Prostate gland (tissue), 2 donors: ENCODE results near the gene MYADML2. TPM values are rescaled to one million over a fixed set of nuclear protein-coding genes. Genes with fewer than 3 reads are reported as not detected.
A peak's percentile ranks its signal among the peaks of the same experiment; 100 is the strongest.

Source experiments
- DNase-seq: peaks from one replicate; pipeline ENCODE4 v3.0.0-alpha.2; 2019; ENCODE audit warnings: low spot score
- H3K27ac ChIP-seq, 2 donors: fragments of 200-600 bp; sonication (generic); 2 replicates each; pipeline ENCODE4 v1.5.1; 2017 to 2019
- H3K27me3 ChIP-seq: fragments of 200-600 bp; sonication (generic); replicated peaks from 2 replicates; pipeline ENCODE4 v1.5.1; 2019; ENCODE audit not compliant: insufficient read depth
- H3K36me3 ChIP-seq, 2 donors: fragments of 200-600 bp; sonication (generic); 1 replicate in 1 of 2; 2 replicates in 1 of 2; pipeline versions ENCODE4 v1.5.1 to v1.8.1; 2017 to 2019
- H3K4me1 ChIP-seq: fragments of 200-600 bp; sonication (generic); replicated peaks from 2 replicates; pipeline ENCODE4 v1.5.1; 2019
- H3K4me3 ChIP-seq, 2 donors: fragments of 200-600 bp; sonication (generic); 2 replicates each; pipeline ENCODE4 v1.5.1; 2017 to 2019
- H3K9me3 ChIP-seq: fragments of 200-600 bp; sonication (generic); 2 replicates; pipeline ENCODE4 v1.5.1; 2017
- POLR2A ChIP-seq: fragments of 450-650 bp; IDR thresholded peaks from one replicate; pipeline ENCODE4 v1.6.1; 2016; ENCODE audit warnings: antibody characterized with exemption, mild to moderate bottlenecking
- POLR2AphosphoS5 ChIP-seq: sonication (generic); formaldehyde crosslinking; IDR thresholded peaks from one replicate; pipeline ENCODE4 v1.6.1; 2017; ENCODE audit warnings: antibody characterized with exemption
- WGBS: methylation state at CpG from one replicate; pipeline ENCODE4 v1.1.5; 2018; 5-methylcytosine and 5-hydroxymethylcytosine counted together
- intact Hi-C: fragments of 100-400 bp; cut with DNase I; formaldehyde crosslinking; loops from one replicate; pipeline ENCODE4 v1.14.2; 2022
- total RNA-seq, 2 donors: library from RNA; depleted of rRNA; stranded (reverse); fragments of >200 nt; gene quantifications; one replicate each; pipeline ENCODE4 v1.1.0, GENCODE V29; 2016
- TF ChIP-seq, protein P1 (sequence below), 4 experiments: fragments of 200-600 bp in 2 of 4; fragments of 450-650 bp in 2 of 4; sonication (generic) in 2 of 4; IDR thresholded peaks; 1 replicate in 3 of 4; 2 replicates in 1 of 4; pipeline ENCODE4 v1.5.1; 2016 to 2019; ENCODE audit warnings: antibody characterized with exemption in 4 of 4, mild to moderate bottlenecking in 2 of 4, moderate library complexity in 2 of 4

The MYADML2 gene
- total RNA-seq, 2 donors from 2014 or later, result 0.14 TPM; not detected in 1

DNA sequence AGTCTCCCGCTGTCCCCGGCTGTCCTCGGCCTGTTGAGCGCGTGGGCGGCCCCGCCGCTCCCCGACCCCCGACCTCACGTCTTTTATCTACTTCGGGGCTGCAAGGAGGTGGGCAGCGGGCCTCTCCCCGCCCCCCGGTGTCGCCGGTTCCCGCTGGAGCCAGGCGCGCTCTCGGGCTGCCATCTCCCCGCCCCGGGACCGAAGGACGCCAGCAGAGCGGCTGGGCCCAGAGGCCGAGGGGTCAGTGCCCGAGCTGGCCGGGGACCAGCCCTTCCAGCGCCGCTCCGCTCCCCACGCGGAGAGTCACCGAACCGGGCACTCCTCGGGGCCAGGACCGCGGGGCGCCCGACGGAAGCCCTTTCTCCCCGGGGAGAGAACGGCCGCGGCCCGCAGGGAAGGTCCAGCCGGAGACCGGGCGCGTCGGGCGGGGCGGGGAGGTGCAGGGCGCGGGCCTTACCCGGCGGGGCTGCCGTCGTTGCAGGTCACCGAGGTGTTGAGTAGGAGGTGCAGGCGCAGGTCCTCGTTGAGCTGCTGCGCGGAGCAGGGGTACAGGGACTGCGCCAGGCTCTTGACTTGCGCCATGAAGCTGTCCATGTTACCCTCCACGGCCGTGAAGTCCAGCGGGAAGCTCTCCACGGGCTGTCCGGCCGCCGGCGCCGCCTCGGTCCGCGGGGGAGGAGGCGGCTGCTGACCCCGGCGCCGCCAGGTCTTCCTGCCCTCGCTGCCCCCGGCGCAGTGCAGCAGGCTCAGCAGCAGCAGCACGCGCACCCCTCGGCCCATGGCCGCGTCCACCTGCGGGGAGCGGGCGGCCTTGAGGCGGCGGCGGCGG lies 13.3 kb upstream of the MYADML2 start:
- no peaks in the 10 kb centered on the region for H3K9me3 ChIP-seq
- no peak for DNase-seq
- no peak overlapping the region for H3K27ac ChIP-seq
- H3K4me3 ChIP-seq, result peak overlapping the region; percentile 26 to 38
- intact Hi-C loops, result loop anchor here (10.0 kb wide), 1 partner anchor 194 kb away; no protein-coding TSS in a partner anchor
- under 1% methylated on average over 62 of the region's 98 CpGs for WGBS
- no peak for TF ChIP-seq POLR2AphosphoS5
- TF ChIP-seq POLR2A, result no peak
- TF ChIP-seq, protein P1, sequence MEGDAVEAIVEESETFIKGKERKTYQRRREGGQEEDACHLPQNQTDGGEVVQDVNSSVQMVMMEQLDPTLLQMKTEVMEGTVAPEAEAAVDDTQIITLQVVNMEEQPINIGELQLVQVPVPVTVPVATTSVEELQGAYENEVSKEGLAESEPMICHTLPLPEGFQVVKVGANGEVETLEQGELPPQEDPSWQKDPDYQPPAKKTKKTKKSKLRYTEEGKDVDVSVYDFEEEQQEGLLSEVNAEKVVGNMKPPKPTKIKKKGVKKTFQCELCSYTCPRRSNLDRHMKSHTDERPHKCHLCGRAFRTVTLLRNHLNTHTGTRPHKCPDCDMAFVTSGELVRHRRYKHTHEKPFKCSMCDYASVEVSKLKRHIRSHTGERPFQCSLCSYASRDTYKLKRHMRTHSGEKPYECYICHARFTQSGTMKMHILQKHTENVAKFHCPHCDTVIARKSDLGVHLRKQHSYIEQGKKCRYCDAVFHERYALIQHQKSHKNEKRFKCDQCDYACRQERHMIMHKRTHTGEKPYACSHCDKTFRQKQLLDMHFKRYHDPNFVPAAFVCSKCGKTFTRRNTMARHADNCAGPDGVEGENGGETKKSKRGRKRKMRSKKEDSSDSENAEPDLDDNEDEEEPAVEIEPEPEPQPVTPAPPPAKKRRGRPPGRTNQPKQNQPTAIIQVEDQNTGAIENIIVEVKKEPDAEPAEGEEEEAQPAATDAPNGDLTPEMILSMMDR (IDR thresholded peaks at IDR 0.05), result no peak
- peaks cover 2% of the 10 kb centered on the region for H3K4me1 ChIP-seq
- H3K27me3 ChIP-seq, result peaks cover 8% of the 10 kb centered on the region
- no peaks in the 10 kb centered on the region for H3K36me3 ChIP-seq

DNA sequence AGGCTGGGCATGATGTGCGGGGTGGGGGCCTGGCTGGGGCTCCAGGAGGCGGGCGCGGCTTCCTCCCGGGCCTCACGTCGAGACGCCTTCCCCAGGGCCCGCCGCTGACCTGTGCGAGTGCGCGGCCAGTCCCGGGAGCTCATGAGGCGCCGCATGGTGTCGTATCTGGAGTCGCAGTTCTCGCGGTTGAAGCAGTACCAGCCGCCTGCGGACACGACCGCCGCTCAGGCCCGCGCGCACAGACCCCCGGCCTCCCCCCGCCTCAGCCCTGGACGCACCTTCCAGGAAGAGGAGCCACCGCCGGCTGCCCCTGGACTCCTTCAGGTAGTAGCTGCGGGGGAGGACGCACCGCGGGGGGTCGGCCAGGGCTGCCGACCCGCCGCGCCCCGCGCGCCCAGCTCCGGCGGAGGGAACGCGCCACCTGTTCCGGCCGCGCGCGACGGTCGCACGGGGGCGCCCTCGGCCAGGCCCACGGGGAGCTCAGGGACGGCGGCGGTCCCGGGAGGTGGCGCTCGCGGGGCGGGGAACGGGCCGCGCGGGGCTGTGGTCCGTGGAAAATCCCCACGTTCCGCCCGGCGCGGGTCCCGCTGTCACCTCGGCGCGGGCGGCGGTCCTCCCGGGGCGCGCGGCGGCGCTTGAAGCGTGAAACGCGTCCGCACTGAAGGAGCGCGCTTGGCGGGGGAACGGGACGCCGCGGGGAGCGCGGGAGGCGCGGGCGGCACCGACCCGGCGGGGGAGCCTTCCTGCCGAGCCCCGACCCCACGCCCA lies 12.5 kb upstream of the MYADML2 start:
- H3K27me3 ChIP-seq, result peaks cover 8% of the 10 kb centered on the region

DNA sequence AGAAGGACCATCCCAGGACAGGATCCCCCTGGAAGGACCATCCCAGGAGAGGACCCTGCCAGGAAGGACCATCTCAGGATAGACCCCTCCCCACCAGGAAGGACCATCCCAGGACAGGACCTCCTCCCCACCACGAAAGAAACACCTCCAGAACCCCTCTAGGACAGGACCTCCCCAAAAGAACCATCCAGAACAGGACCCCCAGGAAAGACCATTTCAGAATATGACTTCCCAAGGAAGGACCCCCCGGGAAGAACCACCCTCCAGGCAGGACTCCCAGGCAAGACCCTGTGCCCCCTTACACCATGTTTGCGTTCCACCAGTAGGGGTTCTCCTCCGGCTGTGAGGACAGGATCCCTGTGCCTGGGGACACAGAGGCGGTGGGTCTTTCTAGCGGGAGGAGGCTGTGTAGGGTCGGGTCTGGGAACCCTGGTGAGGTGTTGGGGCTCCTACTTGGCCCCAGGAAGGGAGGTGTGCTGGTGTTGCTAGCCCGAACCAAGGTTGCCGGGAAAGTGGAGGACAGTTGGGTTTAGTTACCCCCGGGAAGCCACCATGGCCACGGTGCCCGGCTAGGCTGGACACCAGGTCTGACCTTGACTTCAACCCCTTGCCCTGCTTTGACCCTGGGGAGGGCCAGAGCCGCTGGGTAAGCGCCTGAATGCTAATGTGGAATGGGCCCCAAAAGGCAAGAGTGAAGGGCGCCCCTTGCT lies 11.8 kb upstream of the MYADML2 start:
- TF ChIP-seq, protein P1 (IDR thresholded peaks at IDR 0.05), result no peak
- TF ChIP-seq POLR2A (no peak), POLR2AphosphoS5 (no peak)
- intact Hi-C loops, result loop anchor here (2.0 kb wide), 1 partner anchor 62 kb away; no protein-coding TSS in a partner anchor
- H3K36me3 ChIP-seq, result no peaks in the 10 kb centered on the region
- H3K4me3 ChIP-seq, result no peak overlapping the region
- H3K27me3 ChIP-seq, result peaks cover 8% of the 10 kb centered on the region
- H3K27ac ChIP-seq, result no peak overlapping the region
- DNase-seq, result no peak
- peaks cover 2% of the 10 kb centered on the region for H3K4me1 ChIP-seq
- H3K9me3 ChIP-seq, result no peaks in the 10 kb centered on the region
- WGBS, result 72% methylated on average over 14 of the region's 15 CpGs

More for the DNA sequence above, 12.5 kb upstream of the MYADML2 start:
- peak; percentile 53 for DNase-seq
- TF ChIP-seq, protein P1 (IDR thresholded peaks at IDR 0.05), result peak; percentile 82 to 100 (median 93)
- TF ChIP-seq POLR2AphosphoS5, result no peak
- intact Hi-C loops, result loop anchor here (2.0 to 10.0 kb wide), 2 partner anchors 61 to 195 kb away; no protein-coding TSS in a partner anchor
- no peak overlapping the region for H3K27ac ChIP-seq
- peak overlapping the region; percentile 26 to 38 for H3K4me3 ChIP-seq
- no peaks in the 10 kb centered on the region for H3K36me3 ChIP-seq
- peaks cover 2% of the 10 kb centered on the region for H3K4me1 ChIP-seq
- WGBS, result 1% methylated on average over 74 of the region's 112 CpGs
- no peaks in the 10 kb centered on the region for H3K9me3 ChIP-seq

DNA sequence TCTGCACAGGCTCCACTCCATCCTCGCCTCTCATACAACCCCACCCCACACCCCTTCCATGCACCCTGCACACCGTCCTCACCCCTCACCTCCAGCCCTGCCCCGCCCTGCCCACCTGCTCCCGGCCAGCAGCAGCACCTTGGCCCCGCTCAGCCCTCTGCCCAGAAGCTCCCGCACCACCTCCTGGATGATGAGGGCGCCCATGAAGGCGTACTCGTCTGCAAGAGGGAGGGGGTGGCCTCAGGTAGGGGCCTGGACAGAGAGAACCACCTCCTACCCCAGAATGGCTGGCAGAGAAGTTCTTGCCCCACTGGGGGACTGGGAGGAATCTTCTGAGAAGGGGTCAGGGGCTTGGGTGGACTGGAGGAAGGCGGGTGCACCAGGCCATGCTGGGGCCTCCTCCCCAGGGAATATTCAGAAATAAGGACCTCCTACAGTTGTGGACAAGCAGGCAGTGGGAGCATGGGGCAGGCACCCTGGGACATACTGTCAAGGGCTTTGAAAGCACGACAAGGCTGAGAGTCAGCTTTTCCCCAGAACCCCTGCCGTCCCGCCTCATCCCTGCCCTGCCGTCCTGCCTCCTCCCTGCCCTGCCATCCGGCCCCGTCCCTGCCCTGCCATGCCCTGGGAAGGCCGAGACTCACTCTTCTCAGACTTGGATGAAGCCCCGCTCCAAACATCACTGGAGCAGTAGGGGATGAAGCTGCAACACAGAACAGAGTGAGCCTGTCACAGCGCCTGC lies 10.8 kb upstream of the MYADML2 start:
- WGBS, result 88% methylated on average over 19 of the region's 19 CpGs
- H3K36me3 ChIP-seq, result no peaks in the 10 kb centered on the region
- DNase-seq, result no peak
- peaks cover 8% of the 10 kb centered on the region for H3K27me3 ChIP-seq
- no peak for TF ChIP-seq POLR2AphosphoS5
- TF ChIP-seq, protein P1 (IDR thresholded peaks at IDR 0.05), result no peak
- TF ChIP-seq POLR2A, result no peak
- H3K4me1 ChIP-seq, result peaks cover 2% of the 10 kb centered on the region
- intact Hi-C loops, result loop anchor here (2.0 kb wide), 1 partner anchor 63 kb away; no protein-coding TSS in a partner anchor
- H3K9me3 ChIP-seq, result no peaks in the 10 kb centered on the region
- H3K27ac ChIP-seq, result no peak overlapping the region
- no peak overlapping the region for H3K4me3 ChIP-seq
